Keratinocyte (primary cell): Measurements from ENCODE around the gene GIMAP6. TPM values are rescaled to one million over a fixed set of nuclear protein-coding genes. Genes with fewer than 3 reads are reported as not detected.

Experiments
- DNase-seq: peaks from one replicate; pipeline ENCODE4 v3.0.0-alpha.2; 2011; ENCODE audit warnings: low read depth, missing footprints, low spot score
- FAIRE-seq: peaks from 2 replicates; lab custom pipeline; 2011; peaks lifted over from hg19 to GRCh38; lab: Jason Lieb, UNC
- H2AFZ ChIP-seq: 2 replicates; pipeline ENCODE4 v1.6.0; 2012; ENCODE audit warnings: low read length, control low read depth, inconsistent platforms; ENCODE audit not compliant: control insufficient read depth
- H3K27ac ChIP-seq: 2 replicates; pipeline ENCODE4 v1.5.1; 2011; ENCODE audit warnings: low read length; ENCODE audit not compliant: control insufficient read depth, insufficient read depth
- H3K27me3 ChIP-seq: 3 replicates; pipeline ENCODE4 v1.6.0; 2011; ENCODE audit warnings: low read length; ENCODE audit not compliant: control insufficient read depth, insufficient read depth; ENCODE audit errors: extremely low read depth
- H3K36me3 ChIP-seq, 2 experiments: 2 replicates in 1 of 2; 3 replicates in 1 of 2; pipeline ENCODE4 v1.5.1; 2011; ENCODE audit warnings: low read length in 2 of 2, mild to moderate bottlenecking in 1 of 2; ENCODE audit not compliant: control insufficient read depth in 2 of 2, insufficient read depth in 2 of 2; ENCODE audit errors: extremely low read depth in 1 of 2
- H3K4me1 ChIP-seq: 3 replicates; pipeline ENCODE4 v1.5.1; 2011; ENCODE audit warnings: low read length; ENCODE audit not compliant: control insufficient read depth, insufficient read depth; ENCODE audit errors: extremely low read depth
- H3K4me2 ChIP-seq: 3 replicates; pipeline ENCODE4 v1.6.0; 2011; ENCODE audit warnings: low read depth, low read length; ENCODE audit not compliant: control insufficient read depth, insufficient read depth; ENCODE audit errors: extremely low read depth
- H3K4me3 ChIP-seq, 3 experiments: fragments of 200-600 bp in 1 of 3; sonication (generic) in 1 of 3; 2 replicates in 2 of 3; 3 replicates in 1 of 3; pipeline ENCODE4 v1.5.1; 2011 to 2016; ENCODE audit warnings: low read length in 3 of 3, mild to moderate bottlenecking in 3 of 3, control low read depth in 2 of 3, inconsistent platforms in 1 of 3, low read depth in 1 of 3, mixed read lengths in 1 of 3, mixed run types in 1 of 3, moderate library complexity in 1 of 3; ENCODE audit not compliant: control insufficient read depth in 2 of 3, insufficient read depth in 2 of 3; ENCODE audit errors: extremely low read depth in 1 of 3
- H3K79me2 ChIP-seq: 2 replicates; pipeline ENCODE4 v1.6.0; 2012; ENCODE audit warnings: low read length; ENCODE audit not compliant: control insufficient read depth, insufficient read depth
- H3K9ac ChIP-seq: 3 replicates; pipeline ENCODE4 v1.6.0; 2011; ENCODE audit warnings: low read length; ENCODE audit not compliant: control insufficient read depth, insufficient read depth; ENCODE audit errors: extremely low read depth
- H3K9me1 ChIP-seq: 3 replicates; pipeline ENCODE4 v1.6.0; 2011; ENCODE audit warnings: low read length; ENCODE audit not compliant: control insufficient read depth, insufficient read depth; ENCODE audit errors: extremely low read depth
- H3K9me3 ChIP-seq: 2 replicates; pipeline ENCODE4 v1.5.1; 2012; ENCODE audit warnings: low read depth, low read length; ENCODE audit not compliant: control insufficient read depth
- H4K20me1 ChIP-seq: 3 replicates; pipeline ENCODE4 v1.6.0; 2011; ENCODE audit warnings: low read length; ENCODE audit not compliant: control insufficient read depth, insufficient read depth; ENCODE audit errors: extremely low read depth
- EZH2 ChIP-seq: IDR thresholded peaks from one replicate; pipeline ENCODE4 v1.6.1; 2012; ENCODE audit warnings: inconsistent platforms, mild to moderate bottlenecking, low read length, moderate library complexity
- dilution Hi-C: fragments of 300-500 bp; cut with MboI; formaldehyde crosslinking; loops from one replicate; pipeline ENCODE4 v1.7.0; 2020; ENCODE audit warnings: low sequenced_read_pairs; ENCODE audit not compliant: extremely low pct_ligation_motif_present
- polyA plus RNA-seq, 5 experiments: library from polyadenylated mRNA; depleted of rRNA in 3 of 5; stranded (reverse) in 3 of 5; stranded (forward) in 1 of 5; unstranded in 1 of 5; fragments of >200 nt; gene quantifications; 1 replicate in 1 of 5; 2 replicates in 3 of 5; 3 replicates in 1 of 5; pipeline versions ENCODE4 v1.2.1 to v1.2.3, GENCODE V29; 2011 to 2012; ENCODE audit warnings: missing spikeins in 2 of 5, low read depth in 1 of 5, low replicate concordance in 1 of 5
- TF ChIP-seq, protein P1 (sequence below), 3 experiments: IDR thresholded peaks in 1 of 3; conservative IDR thresholded peaks in 1 of 3; optimal IDR thresholded peaks in 1 of 3; 2 replicates in 2 of 3; 3 replicates in 1 of 3; pipeline versions ENCODE3 to v1.5.1; 2011; ENCODE audit warnings: low read length in 3 of 3, mild to moderate bottlenecking in 3 of 3, moderate library complexity in 2 of 3, control low read depth in 1 of 3, inconsistent platforms in 1 of 3; ENCODE audit not compliant: insufficient read depth in 2 of 3; ENCODE audit errors: extremely low read depth in 1 of 3

The GIMAP6 gene
- polyA plus RNA-seq, 1 donor (not counting 4 experiments of a cell fraction or from before 2014, with no cell fraction given) = 0.16 TPM

DNA sequence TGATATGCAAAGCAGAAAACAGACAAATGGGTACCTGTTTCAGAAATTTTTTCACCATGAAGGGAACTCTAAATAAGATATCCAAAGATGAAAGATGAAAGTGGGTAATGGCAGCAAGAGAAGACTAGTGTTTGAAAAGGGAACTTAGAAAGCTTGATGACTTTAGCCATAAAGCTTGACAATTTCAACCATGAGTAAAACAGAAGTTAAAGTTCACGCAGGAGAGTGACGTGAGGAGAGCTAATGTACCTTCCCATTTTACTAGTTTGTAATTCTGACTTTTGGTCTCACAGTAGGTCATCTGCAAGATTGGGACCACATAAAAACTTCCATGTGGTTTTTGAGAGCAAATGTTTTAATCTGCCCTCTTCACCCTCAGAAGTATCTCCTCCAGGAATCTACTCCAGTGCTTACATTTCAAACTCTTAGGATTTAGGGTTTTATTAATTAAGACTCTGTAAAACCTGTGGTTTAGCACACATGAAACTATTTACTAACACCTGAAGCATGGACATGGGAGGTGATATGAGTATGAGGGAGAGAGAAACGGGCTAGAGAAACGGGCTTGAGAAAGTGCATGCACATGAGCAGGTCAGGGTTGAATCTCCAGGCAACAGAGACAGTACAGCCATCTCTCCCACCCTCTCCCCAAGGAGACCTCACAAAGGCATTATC lies 28.9 kb upstream of the GIMAP6 start:
- Histone ChIP-seq H2AFZ (no peak overlapping the region), H4K20me1 (no peaks in the 10 kb centered on the region), H3K79me2 (no peaks in the 10 kb centered on the region), H3K9ac (no peak overlapping the region), H3K27me3 (no peaks in the 10 kb centered on the region), H3K9me1 (no peaks in the 10 kb centered on the region), H3K4me1 (no peaks in the 10 kb centered on the region), H3K4me3 (no peak overlapping the region), H3K36me3 (no peaks in the 10 kb centered on the region), H3K4me2 (no peak overlapping the region), H3K9me3 (no peaks in the 10 kb centered on the region), H3K27ac (no peak overlapping the region)
- no peak for TF ChIP-seq EZH2
- TF ChIP-seq, protein P1, sequence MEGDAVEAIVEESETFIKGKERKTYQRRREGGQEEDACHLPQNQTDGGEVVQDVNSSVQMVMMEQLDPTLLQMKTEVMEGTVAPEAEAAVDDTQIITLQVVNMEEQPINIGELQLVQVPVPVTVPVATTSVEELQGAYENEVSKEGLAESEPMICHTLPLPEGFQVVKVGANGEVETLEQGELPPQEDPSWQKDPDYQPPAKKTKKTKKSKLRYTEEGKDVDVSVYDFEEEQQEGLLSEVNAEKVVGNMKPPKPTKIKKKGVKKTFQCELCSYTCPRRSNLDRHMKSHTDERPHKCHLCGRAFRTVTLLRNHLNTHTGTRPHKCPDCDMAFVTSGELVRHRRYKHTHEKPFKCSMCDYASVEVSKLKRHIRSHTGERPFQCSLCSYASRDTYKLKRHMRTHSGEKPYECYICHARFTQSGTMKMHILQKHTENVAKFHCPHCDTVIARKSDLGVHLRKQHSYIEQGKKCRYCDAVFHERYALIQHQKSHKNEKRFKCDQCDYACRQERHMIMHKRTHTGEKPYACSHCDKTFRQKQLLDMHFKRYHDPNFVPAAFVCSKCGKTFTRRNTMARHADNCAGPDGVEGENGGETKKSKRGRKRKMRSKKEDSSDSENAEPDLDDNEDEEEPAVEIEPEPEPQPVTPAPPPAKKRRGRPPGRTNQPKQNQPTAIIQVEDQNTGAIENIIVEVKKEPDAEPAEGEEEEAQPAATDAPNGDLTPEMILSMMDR (optimal IDR thresholded peaks at IDR 0.05 in 1 of 3, IDR thresholded peaks at IDR 0.05 in 1 of 3, conservative IDR thresholded peaks at IDR 0.05 in 1 of 3; ENCODE audit: extremely low read depth in 1 of 3, insufficient read depth in 2 of 3, low read length in 3 of 3) = no peak
- DNase-seq (no peak), FAIRE-seq (no peak)
- dilution Hi-C loops = no loop called here

DNA sequence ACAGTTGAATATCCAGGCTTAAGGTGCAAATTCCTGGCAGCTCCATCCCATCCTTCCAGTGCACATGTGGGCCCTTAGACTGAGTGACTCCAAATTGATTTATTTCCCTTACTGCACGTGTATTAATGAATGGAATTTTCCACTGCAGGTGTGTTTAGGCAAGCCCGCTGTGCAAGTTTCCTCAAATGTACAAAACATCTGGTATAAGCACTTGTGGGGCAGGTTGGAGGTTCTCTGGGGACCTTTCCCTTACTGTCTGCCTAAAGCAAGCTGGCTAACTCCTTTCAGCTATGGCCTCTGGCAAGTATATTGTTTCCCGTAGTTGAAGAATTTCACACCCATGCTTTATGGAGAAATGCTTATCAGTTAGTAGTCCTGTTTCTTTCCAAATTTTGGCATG lies 25.3 kb upstream of the GIMAP6 start:
- Histone ChIP-seq H2AFZ (no peak overlapping the region), H3K4me3 (no peak overlapping the region), H3K27ac (no peak overlapping the region), H3K4me1 (no peaks in the 10 kb centered on the region), H4K20me1 (no peaks in the 10 kb centered on the region), H3K27me3 (no peaks in the 10 kb centered on the region), H3K36me3 (no peaks in the 10 kb centered on the region), H3K4me2 (no peak overlapping the region), H3K79me2 (no peaks in the 10 kb centered on the region), H3K9me3 (no peaks in the 10 kb centered on the region), H3K9ac (no peak overlapping the region), H3K9me1 (no peaks in the 10 kb centered on the region)
- FAIRE-seq (no peak), DNase-seq (no peak)
- no peak for TF ChIP-seq EZH2
- TF ChIP-seq, protein P1 (optimal IDR thresholded peaks at IDR 0.05 in 1 of 3, IDR thresholded peaks at IDR 0.05 in 1 of 3, conservative IDR thresholded peaks at IDR 0.05 in 1 of 3; ENCODE audit: extremely low read depth in 1 of 3, insufficient read depth in 2 of 3, low read length in 3 of 3) = no peak
- dilution Hi-C loops = no loop called here
